Keratinocyte (primary cell): ENCODE data around the gene ABCC6. TPM values are rescaled to one million over a fixed set of nuclear protein-coding genes. Genes with fewer than 3 reads are reported as not detected.

Source experiments
- DNase-seq: peaks from one replicate; pipeline ENCODE4 v3.0.0-alpha.2; 2011; ENCODE audit warnings: low read depth, missing footprints, low spot score
- FAIRE-seq: peaks from 2 replicates; lab custom pipeline; 2011; peaks lifted over from hg19 to GRCh38; lab: Jason Lieb, UNC
- H2AFZ ChIP-seq: 2 replicates; pipeline ENCODE4 v1.6.0; 2012; ENCODE audit warnings: low read length, control low read depth, inconsistent platforms; ENCODE audit not compliant: control insufficient read depth
- H3K27ac ChIP-seq: 2 replicates; pipeline ENCODE4 v1.5.1; 2011; ENCODE audit warnings: low read length; ENCODE audit not compliant: control insufficient read depth, insufficient read depth
- H3K27me3 ChIP-seq: 3 replicates; pipeline ENCODE4 v1.6.0; 2011; ENCODE audit warnings: low read length; ENCODE audit not compliant: control insufficient read depth, insufficient read depth; ENCODE audit errors: extremely low read depth
- H3K36me3 ChIP-seq, 2 experiments: 2 replicates in 1 of 2; 3 replicates in 1 of 2; pipeline ENCODE4 v1.5.1; 2011; ENCODE audit warnings: low read length in 2 of 2, mild to moderate bottlenecking in 1 of 2; ENCODE audit not compliant: control insufficient read depth in 2 of 2, insufficient read depth in 2 of 2; ENCODE audit errors: extremely low read depth in 1 of 2
- H3K4me1 ChIP-seq: 3 replicates; pipeline ENCODE4 v1.5.1; 2011; ENCODE audit warnings: low read length; ENCODE audit not compliant: control insufficient read depth, insufficient read depth; ENCODE audit errors: extremely low read depth
- H3K4me2 ChIP-seq: 3 replicates; pipeline ENCODE4 v1.6.0; 2011; ENCODE audit warnings: low read depth, low read length; ENCODE audit not compliant: control insufficient read depth, insufficient read depth; ENCODE audit errors: extremely low read depth
- H3K4me3 ChIP-seq, 3 experiments: fragments of 200-600 bp in 1 of 3; sonication (generic) in 1 of 3; 2 replicates in 2 of 3; 3 replicates in 1 of 3; pipeline ENCODE4 v1.5.1; 2011 to 2016; ENCODE audit warnings: low read length in 3 of 3, mild to moderate bottlenecking in 3 of 3, control low read depth in 2 of 3, inconsistent platforms in 1 of 3, low read depth in 1 of 3, mixed read lengths in 1 of 3, mixed run types in 1 of 3, moderate library complexity in 1 of 3; ENCODE audit not compliant: control insufficient read depth in 2 of 3, insufficient read depth in 2 of 3; ENCODE audit errors: extremely low read depth in 1 of 3
- H3K79me2 ChIP-seq: 2 replicates; pipeline ENCODE4 v1.6.0; 2012; ENCODE audit warnings: low read length; ENCODE audit not compliant: control insufficient read depth, insufficient read depth
- H3K9ac ChIP-seq: 3 replicates; pipeline ENCODE4 v1.6.0; 2011; ENCODE audit warnings: low read length; ENCODE audit not compliant: control insufficient read depth, insufficient read depth; ENCODE audit errors: extremely low read depth
- H3K9me1 ChIP-seq: 3 replicates; pipeline ENCODE4 v1.6.0; 2011; ENCODE audit warnings: low read length; ENCODE audit not compliant: control insufficient read depth, insufficient read depth; ENCODE audit errors: extremely low read depth
- H3K9me3 ChIP-seq: 2 replicates; pipeline ENCODE4 v1.5.1; 2012; ENCODE audit warnings: low read depth, low read length; ENCODE audit not compliant: control insufficient read depth
- H4K20me1 ChIP-seq: 3 replicates; pipeline ENCODE4 v1.6.0; 2011; ENCODE audit warnings: low read length; ENCODE audit not compliant: control insufficient read depth, insufficient read depth; ENCODE audit errors: extremely low read depth
- EZH2 ChIP-seq: IDR thresholded peaks from one replicate; pipeline ENCODE4 v1.6.1; 2012; ENCODE audit warnings: inconsistent platforms, mild to moderate bottlenecking, low read length, moderate library complexity
- dilution Hi-C: fragments of 300-500 bp; cut with MboI; formaldehyde crosslinking; loops from one replicate; pipeline ENCODE4 v1.7.0; 2020; ENCODE audit warnings: low sequenced_read_pairs; ENCODE audit not compliant: extremely low pct_ligation_motif_present
- polyA plus RNA-seq, 5 experiments: library from polyadenylated mRNA; depleted of rRNA in 3 of 5; stranded (reverse) in 3 of 5; stranded (forward) in 1 of 5; unstranded in 1 of 5; fragments of >200 nt; gene quantifications; 1 replicate in 1 of 5; 2 replicates in 3 of 5; 3 replicates in 1 of 5; pipeline versions ENCODE4 v1.2.1 to v1.2.3, GENCODE V29; 2011 to 2012; ENCODE audit warnings: missing spikeins in 2 of 5, low read depth in 1 of 5, low replicate concordance in 1 of 5
- TF ChIP-seq, protein P1 (sequence below), 3 experiments: IDR thresholded peaks in 1 of 3; conservative IDR thresholded peaks in 1 of 3; optimal IDR thresholded peaks in 1 of 3; 2 replicates in 2 of 3; 3 replicates in 1 of 3; pipeline versions ENCODE3 to v1.5.1; 2011; ENCODE audit warnings: low read length in 3 of 3, mild to moderate bottlenecking in 3 of 3, moderate library complexity in 2 of 3, control low read depth in 1 of 3, inconsistent platforms in 1 of 3; ENCODE audit not compliant: insufficient read depth in 2 of 3; ENCODE audit errors: extremely low read depth in 1 of 3

Gene ABCC6
- polyA plus RNA-seq, 1 donor (not counting 4 experiments of a cell fraction or from before 2014, with no cell fraction given): not detected

DNA sequence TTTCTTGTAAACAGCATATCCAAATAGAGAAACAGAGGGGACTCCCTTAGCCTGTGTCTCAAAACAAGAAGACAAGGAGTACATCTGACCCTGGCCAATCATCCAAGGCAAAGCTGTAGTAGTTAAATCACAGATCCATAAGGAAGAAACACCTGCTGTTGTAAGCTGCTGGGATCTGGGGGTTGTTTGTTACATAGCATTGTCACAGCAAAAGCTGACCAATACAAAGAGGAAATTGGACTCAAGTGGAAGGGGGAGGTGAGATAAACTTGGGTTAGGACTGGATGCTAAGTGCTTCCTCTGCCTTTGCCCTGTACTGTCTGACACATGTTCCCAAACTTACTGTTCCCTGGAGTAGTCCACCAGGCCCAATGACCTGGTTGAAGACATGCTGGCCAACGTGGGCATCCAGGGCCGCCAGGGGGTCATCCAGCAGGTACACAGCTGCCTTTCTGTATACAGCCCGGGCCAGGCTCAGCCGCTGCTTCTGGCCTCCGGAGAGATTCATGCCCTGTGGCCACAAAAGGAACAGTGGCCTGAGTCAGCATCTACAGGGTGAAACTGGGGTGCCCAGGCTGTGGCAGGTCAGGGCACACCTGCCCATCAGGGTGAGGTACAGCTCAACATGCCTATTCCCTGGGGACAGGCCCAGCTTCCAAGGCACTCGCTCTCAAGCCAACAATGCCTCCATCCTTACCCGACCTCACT, 44.7 kb downstream of the ABCC6 start:
- TF ChIP-seq EZH2: no peak
- TF ChIP-seq, protein P1, sequence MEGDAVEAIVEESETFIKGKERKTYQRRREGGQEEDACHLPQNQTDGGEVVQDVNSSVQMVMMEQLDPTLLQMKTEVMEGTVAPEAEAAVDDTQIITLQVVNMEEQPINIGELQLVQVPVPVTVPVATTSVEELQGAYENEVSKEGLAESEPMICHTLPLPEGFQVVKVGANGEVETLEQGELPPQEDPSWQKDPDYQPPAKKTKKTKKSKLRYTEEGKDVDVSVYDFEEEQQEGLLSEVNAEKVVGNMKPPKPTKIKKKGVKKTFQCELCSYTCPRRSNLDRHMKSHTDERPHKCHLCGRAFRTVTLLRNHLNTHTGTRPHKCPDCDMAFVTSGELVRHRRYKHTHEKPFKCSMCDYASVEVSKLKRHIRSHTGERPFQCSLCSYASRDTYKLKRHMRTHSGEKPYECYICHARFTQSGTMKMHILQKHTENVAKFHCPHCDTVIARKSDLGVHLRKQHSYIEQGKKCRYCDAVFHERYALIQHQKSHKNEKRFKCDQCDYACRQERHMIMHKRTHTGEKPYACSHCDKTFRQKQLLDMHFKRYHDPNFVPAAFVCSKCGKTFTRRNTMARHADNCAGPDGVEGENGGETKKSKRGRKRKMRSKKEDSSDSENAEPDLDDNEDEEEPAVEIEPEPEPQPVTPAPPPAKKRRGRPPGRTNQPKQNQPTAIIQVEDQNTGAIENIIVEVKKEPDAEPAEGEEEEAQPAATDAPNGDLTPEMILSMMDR (optimal IDR thresholded peaks at IDR 0.05 in 1 of 3, IDR thresholded peaks at IDR 0.05 in 1 of 3, conservative IDR thresholded peaks at IDR 0.05 in 1 of 3; ENCODE audit: extremely low read depth in 1 of 3, insufficient read depth in 2 of 3, low read length in 3 of 3): no peak
- Histone ChIP-seq H3K4me3 (no peak overlapping the region), H3K27ac (no peak overlapping the region), H4K20me1 (no peaks in the 10 kb centered on the region), H3K9me3 (no peaks in the 10 kb centered on the region), H2AFZ (no peak overlapping the region), H3K36me3 (no peaks in the 10 kb centered on the region), H3K4me2 (no peak overlapping the region), H3K9me1 (no peaks in the 10 kb centered on the region), H3K27me3 (no peaks in the 10 kb centered on the region), H3K79me2 (no peaks in the 10 kb centered on the region), H3K4me1 (no peaks in the 10 kb centered on the region), H3K9ac (no peak overlapping the region)
- FAIRE-seq (no peak), DNase-seq (no peak)
- dilution Hi-C loops: no loop called here

DNA sequence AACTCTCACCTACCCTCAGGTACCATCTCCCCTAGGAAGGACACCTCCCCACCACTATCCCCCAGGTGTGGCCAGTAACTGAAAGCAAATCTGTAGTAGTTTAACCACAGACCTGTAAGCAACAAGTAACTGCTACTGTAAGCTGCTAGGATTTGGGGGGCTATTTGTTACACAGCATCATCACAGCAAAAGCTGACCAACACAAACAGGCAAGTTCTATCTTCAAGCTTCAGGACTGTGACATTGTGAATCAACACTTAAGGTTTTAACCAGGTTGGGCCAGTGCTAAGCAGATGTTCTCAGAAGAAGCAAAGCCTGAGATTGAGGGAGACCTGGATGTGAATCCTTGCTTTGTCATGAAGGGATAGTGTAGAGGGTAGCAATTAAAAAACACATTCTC, 47.0 kb downstream of the ABCC6 start:
- Histone ChIP-seq H3K4me3 (no peak overlapping the region), H3K9me3 (no peaks in the 10 kb centered on the region), H3K79me2 (no peaks in the 10 kb centered on the region), H3K4me1 (no peaks in the 10 kb centered on the region), H3K4me2 (no peak overlapping the region), H4K20me1 (no peaks in the 10 kb centered on the region), H3K9ac (no peak overlapping the region), H3K36me3 (no peaks in the 10 kb centered on the region), H3K27ac (no peak overlapping the region), H3K9me1 (no peaks in the 10 kb centered on the region), H2AFZ (no peak overlapping the region), H3K27me3 (no peaks in the 10 kb centered on the region)
- no peak for DNase-seq
- TF ChIP-seq, protein P1 (optimal IDR thresholded peaks at IDR 0.05 in 1 of 3, IDR thresholded peaks at IDR 0.05 in 1 of 3, conservative IDR thresholded peaks at IDR 0.05 in 1 of 3; ENCODE audit: extremely low read depth in 1 of 3, insufficient read depth in 2 of 3, low read length in 3 of 3): no peak
- TF ChIP-seq EZH2: no peak
- no peak for FAIRE-seq
- dilution Hi-C loops: no loop called here
